GM18870 (cell line): ENCODE data around the gene WDR5.

ENCODE experiments used
- ATAC-seq: cut with Tn5 transposase; IDR thresholded peaks from one replicate; pipeline ENCODE4 v1.9.1; 2021; ENCODE audit warnings: moderate library complexity; ENCODE audit not compliant: unreplicated experiment

WDR5 gene

DNA sequence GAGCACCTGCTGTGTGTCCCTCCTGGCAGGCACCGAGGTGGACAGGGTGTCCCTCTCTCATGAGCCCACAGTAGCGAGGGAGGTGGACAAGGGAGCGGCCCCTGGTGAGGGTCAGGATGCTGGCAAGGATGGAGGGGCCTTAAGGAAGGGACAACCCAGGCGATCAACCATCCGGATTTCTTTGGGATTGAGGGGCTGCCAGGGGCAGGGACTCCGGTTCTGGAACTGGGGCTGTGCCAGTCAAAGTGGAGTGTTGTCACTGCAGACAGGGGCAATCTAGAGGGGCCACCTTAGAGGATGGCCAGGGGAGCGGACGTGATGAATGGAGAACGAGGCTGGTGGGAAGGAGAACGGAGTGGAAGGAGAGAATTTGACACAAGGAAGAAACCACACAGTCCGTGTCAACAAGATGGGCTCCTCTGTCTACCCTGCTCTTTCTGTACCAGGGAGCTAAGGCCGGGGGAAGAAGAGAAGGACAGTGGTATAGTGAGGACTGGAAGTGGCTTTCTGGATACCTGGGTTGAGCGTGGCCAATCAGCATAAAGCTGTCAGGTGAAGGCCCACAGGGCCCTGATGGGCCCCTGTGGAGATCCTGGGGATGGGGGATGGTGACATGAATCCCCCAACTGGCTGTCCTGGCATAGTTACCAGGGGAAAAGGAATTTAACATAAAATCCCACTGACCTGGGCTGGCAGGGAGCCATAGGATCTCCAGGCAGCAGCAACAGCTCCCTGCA, 4.2 kb upstream of the WDR5 start:
- ATAC-seq, result no peak

- no peak for ATAC-seq
Measured at GRCh38 chr9:134132208-134132870, 3.5 kb upstream of the WDR5 start.

- no peak for ATAC-seq
Measured at GRCh38 chr9:134134949-134135342, 936 bp upstream of the WDR5 start.

- ATAC-seq, result no peak
Measured at GRCh38 chr9:134136118-134136995, 475 bp downstream of the WDR5 start.

DNA sequence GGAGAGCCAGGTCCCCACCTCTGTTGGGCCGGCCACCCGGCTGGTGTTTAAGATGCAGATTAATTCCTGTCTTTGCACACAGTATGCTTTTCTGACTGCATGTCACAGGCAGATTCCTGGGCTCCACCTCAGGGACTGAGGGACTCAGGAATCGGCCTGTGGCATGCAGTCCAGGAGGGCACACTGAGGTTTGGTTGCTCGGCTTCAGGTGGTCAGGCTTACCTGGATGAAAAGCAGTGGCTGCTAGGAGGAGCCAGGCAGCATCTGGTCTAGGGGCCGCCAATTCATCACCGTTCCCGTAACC, 1.1 kb downstream of the WDR5 start:
- no peak for ATAC-seq

DNA sequence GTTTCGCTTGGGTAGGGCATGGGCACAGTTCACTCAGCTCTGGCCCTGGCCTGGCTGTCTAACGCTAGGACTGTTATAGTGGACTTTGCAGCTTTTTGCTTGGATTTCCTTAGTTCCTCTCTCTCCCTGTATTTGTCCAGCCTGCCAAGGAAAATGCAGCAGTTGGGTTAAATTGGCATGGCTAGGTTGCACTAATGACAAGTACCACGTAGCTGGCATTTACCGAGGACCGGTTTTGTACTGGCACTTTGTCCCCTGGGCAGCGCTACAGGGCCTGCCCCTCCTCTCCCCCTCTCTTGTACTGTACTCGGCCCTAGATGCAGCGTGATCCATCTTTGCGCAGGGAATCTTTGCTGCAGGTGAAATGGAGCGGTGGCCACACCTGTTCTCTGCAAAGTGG, 2.4 kb downstream of the WDR5 start:
- ATAC-seq, result no peak

DNA sequence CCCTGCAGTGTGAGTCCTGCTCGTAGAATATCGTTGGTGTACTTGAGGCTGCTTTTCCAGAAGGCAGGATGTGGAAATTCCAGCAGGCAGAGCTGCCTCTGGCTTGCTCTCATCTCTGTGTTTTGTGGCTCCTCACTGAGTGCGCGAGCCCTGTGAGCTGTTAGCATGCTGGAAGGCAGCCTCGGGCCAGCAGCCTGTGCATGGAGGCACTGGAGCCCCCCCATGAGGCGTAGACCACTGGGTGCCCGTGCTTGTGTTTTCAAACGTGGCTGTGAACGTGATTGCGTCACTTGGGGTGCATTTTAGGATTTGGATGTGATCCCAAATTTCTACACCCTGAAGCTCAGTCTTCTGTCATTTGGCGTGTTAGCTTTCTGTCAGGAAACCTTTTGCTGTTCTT, 3.2 kb downstream of the WDR5 start:
- no peak for ATAC-seq

GRCh38 chr9:134141906-134142305, 6.0 kb downstream of the WDR5 start:
- ATAC-seq, result no peak

DNA sequence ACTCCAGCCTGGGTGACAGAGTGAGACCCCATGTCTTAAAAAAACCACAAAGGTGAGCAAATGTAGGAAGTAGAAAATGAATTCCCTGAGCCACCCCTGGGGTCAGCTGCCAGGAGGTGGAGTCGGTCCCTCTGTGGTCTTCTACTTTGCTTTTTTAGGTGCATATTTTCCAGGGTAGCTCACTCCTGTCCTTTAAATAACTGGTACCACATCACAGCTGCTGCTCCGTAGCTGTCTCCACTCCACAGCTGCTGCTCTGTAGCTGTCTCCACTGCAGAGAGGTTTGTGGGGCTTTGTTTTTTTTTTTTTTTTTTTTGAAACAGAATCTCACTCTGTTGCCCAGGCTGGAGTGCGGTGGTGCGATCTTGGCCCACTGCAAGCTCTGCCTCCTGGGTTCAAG, 8.9 kb downstream of the WDR5 start:
- ATAC-seq, result no peak

GRCh38 chr9:134145262-134145661, 9.4 kb downstream of the WDR5 start:
- no peak for ATAC-seq

GRCh38 chr9:134146774-134147493, 11.1 kb downstream of the WDR5 start:
- no peak for ATAC-seq

DNA sequence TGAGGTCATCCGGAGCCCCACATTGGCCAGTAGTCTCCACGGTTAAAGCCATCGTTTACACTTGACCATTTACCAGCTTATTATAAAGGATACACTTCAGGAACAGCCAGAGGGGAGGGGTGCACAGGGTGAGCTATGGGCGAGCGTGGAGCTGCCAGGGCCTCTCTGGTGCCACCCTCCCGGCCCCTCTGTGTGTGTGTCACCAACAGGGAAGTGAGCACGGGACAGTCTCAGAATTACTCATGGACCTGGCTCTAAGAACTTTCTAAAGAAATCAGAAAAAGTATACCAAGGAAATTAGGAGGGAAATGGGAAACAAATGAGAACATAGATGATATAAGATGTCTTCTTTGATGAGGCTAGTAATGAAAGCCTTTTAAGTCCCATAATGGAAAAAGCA, 13.5 kb downstream of the WDR5 start:
- no peak for ATAC-seq

GRCh38 chr9:134150557-134151214, 14.8 kb downstream of the WDR5 start:
- no peak for ATAC-seq

DNA sequence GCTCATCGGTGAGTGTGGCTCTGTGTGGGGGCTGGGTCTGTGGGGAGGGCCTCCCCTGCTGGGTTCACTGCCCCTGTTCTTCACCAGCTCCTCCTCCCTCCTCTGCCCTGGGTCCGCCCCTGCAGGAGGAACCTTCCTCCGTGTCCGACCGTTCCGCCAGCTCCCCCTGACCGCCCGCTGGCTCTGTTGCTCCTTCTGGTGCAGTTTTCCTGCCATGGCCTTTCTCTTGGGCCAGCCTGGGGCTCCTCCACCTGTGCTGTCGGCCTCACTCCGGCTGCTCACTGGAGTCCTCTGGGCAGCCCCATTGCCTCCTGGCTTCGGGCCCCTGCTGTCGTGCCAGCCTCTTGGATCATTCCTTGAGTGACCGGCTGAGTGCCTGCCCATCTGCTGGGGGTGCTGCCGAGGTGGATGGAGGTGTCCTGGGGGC, 16.2 kb downstream of the WDR5 start:
- no peak for ATAC-seq

GRCh38 chr9:134152488-134152887, 16.6 kb downstream of the WDR5 start:
- ATAC-seq, result no peak

- no peak for ATAC-seq
Measured at GRCh38 chr9:134153450-134153849, 17.6 kb downstream of the WDR5 start.

DNA sequence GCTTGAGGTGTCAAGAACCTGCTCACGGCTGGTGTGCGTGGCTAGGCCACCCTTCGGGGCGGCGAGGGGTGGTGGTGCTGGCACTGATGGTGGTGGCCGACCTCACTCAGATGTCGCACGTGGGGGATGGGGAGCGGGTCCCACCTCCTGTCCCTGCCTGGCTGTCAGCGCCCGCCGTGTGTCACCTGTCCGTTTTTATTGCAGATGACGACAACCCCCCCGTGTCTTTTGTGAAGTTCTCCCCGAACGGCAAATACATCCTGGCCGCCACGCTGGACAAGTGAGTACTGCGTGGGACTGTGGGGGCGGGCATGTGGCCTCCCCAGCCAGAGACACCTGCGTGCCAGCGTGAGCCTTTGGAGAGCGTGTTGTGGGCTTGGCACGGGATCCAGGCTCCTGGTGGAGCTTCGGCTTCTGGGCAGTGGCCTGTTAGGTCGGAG, 18.4 kb downstream of the WDR5 start:
- ATAC-seq, result no peak

DNA sequence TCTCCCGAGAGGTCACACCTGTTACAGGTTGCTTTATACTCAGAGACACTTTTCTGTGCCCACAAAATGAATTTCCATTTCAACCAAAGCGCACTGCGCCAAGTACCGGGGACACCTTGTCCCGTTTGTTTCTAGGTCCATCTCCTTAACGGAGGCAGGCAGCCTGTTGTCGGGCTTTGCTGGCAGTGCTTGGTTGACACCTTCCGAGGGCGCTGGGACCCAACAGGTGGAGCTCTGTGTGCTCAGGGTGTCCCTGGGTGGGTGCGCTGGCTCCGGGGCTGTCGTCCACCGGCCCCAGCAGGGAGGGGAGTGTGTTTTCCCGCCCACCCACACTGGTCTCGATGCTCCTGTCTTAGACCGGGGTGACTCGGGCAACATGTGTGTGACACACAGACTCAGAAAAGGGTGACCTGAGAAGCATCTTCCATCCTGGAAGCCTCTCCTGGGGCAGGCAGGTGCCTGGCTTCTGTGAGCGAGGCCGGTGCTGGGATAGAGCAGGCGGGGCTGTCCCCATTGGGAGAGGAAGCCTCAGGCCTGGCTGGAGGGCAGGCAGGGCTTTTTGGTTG, 20.0 kb downstream of the WDR5 start:
- ATAC-seq, result no peak

- no peak for ATAC-seq
Measured at GRCh38 chr9:134156564-134157377, 20.9 kb downstream of the WDR5 start.
